CD4-positive, alpha-beta memory T cell (primary cell): ENCODE measurements around the gene BCL2L12. TPM values are rescaled to one million over a fixed set of nuclear protein-coding genes. Genes with fewer than 3 reads are reported as not detected.

Source experiments
- CTCF ChIA-PET: fragments of 350-600 bp; sonication (Branson Sonifier 250); formaldehyde crosslinking; loops from one replicate; lab custom pipeline; 2021; ENCODE audit warnings: inconsistent platforms; ENCODE audit not compliant: partially characterized antibody; lab: Charles Lee
- POLR2A ChIA-PET: fragments of 350-600 bp; sonication (Branson Sonifier 250); formaldehyde crosslinking; loops from one replicate; lab custom pipeline; 2021; ENCODE audit not compliant: partially characterized antibody; lab: Charles Lee
- DNase-seq, 5 donors: peaks; one replicate each; pipeline versions ENCODE4 v3.0.0 to v3.0.0-alpha.2; 2020 to 2022; ENCODE audit warnings: mixed read lengths in 1 of 5
- H3K27ac ChIP-seq: one replicate; pipeline ENCODE4 v1.7.0; 2013; ENCODE audit warnings: low read depth, low read length
- H3K27me3 ChIP-seq: 2 replicates; pipeline ENCODE4 v1.7.0; 2013; ENCODE audit warnings: mild to moderate bottlenecking, low read length, moderate library complexity; ENCODE audit not compliant: insufficient read depth
- H3K36me3 ChIP-seq: 2 replicates; pipeline ENCODE4 v1.7.0; 2013; ENCODE audit warnings: mild to moderate bottlenecking, low read length, moderate library complexity; ENCODE audit not compliant: insufficient read depth
- H3K4me1 ChIP-seq: 2 replicates; pipeline ENCODE4 v1.7.0; 2013; ENCODE audit warnings: mild to moderate bottlenecking, low read length, moderate library complexity; ENCODE audit not compliant: insufficient read depth
- H3K4me3 ChIP-seq, 2 donors: one replicate each; pipeline ENCODE4 v1.7.0; 2013; ENCODE audit warnings: low read length in 2 of 2, mild to moderate bottlenecking in 1 of 2
- H3K9me3 ChIP-seq, 2 donors: one replicate each; pipeline ENCODE4 v1.7.0; 2013; ENCODE audit warnings: low read length in 2 of 2, control low read depth in 1 of 2; ENCODE audit not compliant: control insufficient read depth in 1 of 2
- H3K27ac Mint-ChIP-seq, 7 donors: one replicate each; pipeline ENCODE4 v1.8.0; 2020 to 2021; ENCODE audit warnings: mixed read lengths in 7 of 7, mild to moderate bottlenecking in 6 of 7, inconsistent platforms in 3 of 7, moderate library complexity in 3 of 7
- H3K27me3 Mint-ChIP-seq, 2 donors: one replicate each; pipeline ENCODE4 v1.8.0; 2020 to 2021; ENCODE audit warnings: mixed read lengths in 2 of 2
- H3K36me3 Mint-ChIP-seq, 2 donors: one replicate each; pipeline ENCODE4 v1.8.0; 2020 to 2021; ENCODE audit warnings: mixed read lengths in 2 of 2, inconsistent platforms in 1 of 2, mild to moderate bottlenecking in 1 of 2
- H3K4me1 Mint-ChIP-seq, 4 donors: one replicate each; pipeline ENCODE4 v1.8.0; 2020 to 2021; ENCODE audit warnings: mixed read lengths in 4 of 4, mild to moderate bottlenecking in 1 of 4
- H3K4me3 Mint-ChIP-seq, 8 donors: one replicate each; pipeline ENCODE4 v1.8.0; 2020 to 2021; ENCODE audit warnings: mixed read lengths in 8 of 8, mild to moderate bottlenecking in 7 of 8, moderate library complexity in 6 of 8, inconsistent platforms in 3 of 8
- H3K9me3 Mint-ChIP-seq, 8 donors: one replicate each; pipeline ENCODE4 v1.8.0; 2020 to 2021; ENCODE audit warnings: mixed read lengths in 8 of 8, mild to moderate bottlenecking in 5 of 8, inconsistent platforms in 3 of 8, moderate library complexity in 1 of 8
- intact Hi-C: fragments of 100-400 bp; cut with micrococcal nuclease; formaldehyde crosslinking; loops from one replicate; pipeline ENCODE4 v1.15.1; 2023
- polyA plus RNA-seq, 2 donors: library from polyadenylated mRNA; unstranded; fragments of 300-500 nt; fragmentation: Illumina TruSeq; gene quantifications; one replicate each; pipeline ENCODE4 v1.2.3, GENCODE V29; 2021
- total RNA-seq, 2 experiments: library from RNA; stranded (reverse); gene quantifications; one replicate each; pipeline ENCODE4 v1.2.3, GENCODE V29; 2021

The BCL2L12 gene
- total and polyA plus RNA-seq, 4 experiments from 2014 or later: 16.3 to 22.1 (median 19.5) TPM

DNA sequence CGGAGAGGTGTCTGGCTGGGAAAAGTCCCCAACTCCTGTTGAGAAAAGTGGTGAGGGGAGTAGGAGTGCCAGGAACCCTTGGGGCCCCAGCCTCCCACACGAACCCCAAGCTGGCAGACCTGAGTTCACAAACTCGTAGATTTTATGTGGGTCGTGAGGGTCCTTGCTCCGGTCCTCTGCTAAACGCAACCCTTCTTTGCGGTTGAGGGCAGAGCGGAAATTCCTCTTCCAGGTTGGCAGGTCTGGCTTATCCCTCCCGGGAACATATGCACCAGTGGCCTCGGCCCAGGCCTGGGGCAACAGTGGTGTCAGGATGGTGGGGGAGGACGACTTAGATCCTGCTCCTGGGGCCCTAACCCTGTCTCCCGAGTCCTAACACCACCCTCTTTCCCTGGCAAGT lies 2.5 kb upstream of the BCL2L12 start:
- Mint-ChIP-seq H3K4me3 (peak overlapping the region; percentile 95 to 100 (median 97)), H3K4me1 (peaks cover 19 to 68% (median 37%) of the 10 kb centered on the region in 4 donors), H3K27me3 (no peaks in the 10 kb centered on the region), H3K9me3 (peaks cover 0 to 4% (median 0%) of the 10 kb centered on the region in 8 donors), H3K27ac (peak overlapping the region; percentile 95 to 100 (median 99)), H3K36me3 (peaks cover 7 to 51% of the 10 kb centered on the region in 2 donors)
- Histone ChIP-seq H3K27me3 (no peaks in the 10 kb centered on the region), H3K4me3 (peak overlapping the region in 1 of 2 donors; percentile 99), H3K36me3 (peaks cover 43% of the 10 kb centered on the region), H3K4me1 (peaks cover 37% of the 10 kb centered on the region), H3K27ac (peak overlapping the region; percentile 93), H3K9me3 (no peaks in the 10 kb centered on the region)
- peak in 1 of 5 donors; percentile 36 for DNase-seq
- ChIA-PET POLR2A (interaction anchor here (0.8 to 11.0 kb wide), 18 partner anchors 8 to 1150 kb away, joined by 3 to 146 read pairs (median 7); partner anchors contain the start of genes NOSIP, PRMT1, PRR12 and PRRG2), CTCF (interaction anchor here (1.1 to 3.4 kb wide), 4 partner anchors 9 to 129 kb away, joined by 3 to 15 read pairs (median 8); no protein-coding TSS in a partner anchor)
- intact Hi-C loops: no loop called here

DNA sequence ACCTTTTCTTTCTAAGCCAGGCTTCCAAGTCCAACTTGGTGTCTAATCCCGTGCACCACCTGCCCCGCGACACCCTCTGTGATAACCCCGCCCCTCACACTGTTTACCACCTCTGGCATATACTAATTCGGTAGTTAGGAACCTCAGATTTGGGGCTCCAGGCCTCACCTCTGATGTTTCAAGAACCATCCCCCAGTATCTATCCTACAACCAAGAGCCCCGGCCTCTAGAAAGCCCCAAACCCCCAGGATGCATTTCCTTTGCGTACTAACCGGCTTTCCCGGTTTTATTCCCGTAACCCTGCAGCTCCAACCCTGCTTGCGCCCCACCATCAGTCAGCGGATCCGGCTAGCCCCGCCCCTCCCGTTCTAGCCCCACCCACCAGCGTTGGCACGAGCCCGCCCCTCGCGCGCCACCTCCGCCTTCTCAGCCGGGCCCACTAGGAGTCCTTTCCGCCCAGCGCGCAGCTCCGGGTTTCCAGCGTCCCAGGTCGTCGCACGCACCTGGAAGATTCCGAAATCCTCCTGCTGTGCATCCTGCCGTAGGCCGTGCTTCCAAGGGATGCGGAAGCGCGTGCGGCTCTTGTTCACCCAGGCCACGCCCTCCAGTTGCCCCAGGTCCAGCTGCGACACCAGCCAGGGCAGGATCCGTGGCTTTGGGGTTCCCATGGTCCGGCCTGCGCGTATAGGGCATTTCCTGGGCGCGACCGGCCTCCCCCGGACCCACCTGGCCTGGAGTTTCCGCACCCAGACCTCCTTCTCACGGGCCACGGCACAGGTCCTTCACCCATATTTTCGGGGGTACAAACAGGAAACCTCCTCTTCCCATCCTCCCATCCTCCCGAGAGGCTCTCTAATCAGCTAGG lies 1.3 kb upstream of the BCL2L12 start:
- peaks cover 33% of the 10 kb centered on the region for H3K36me3 ChIP-seq
- H3K27me3 Mint-ChIP-seq: no peaks in the 10 kb centered on the region
- peak overlapping the region; percentile 95 to 100 (median 97) for H3K4me3 Mint-ChIP-seq
- H3K27me3 ChIP-seq: no peaks in the 10 kb centered on the region
- DNase-seq: peak; percentile 85 to 92 (median 88)
- CTCF ChIA-PET: interaction anchor here (0.8 to 3.4 kb wide), 11 partner anchors 8 to 130 kb away, joined by 3 to 15 read pairs (median 4); partner anchors contain the start of genes RRAS and SCAF1
- H3K27ac Mint-ChIP-seq: peak overlapping the region; percentile 95 to 100 (median 99)
- H3K4me1 Mint-ChIP-seq: peaks cover 19 to 65% (median 36%) of the 10 kb centered on the region in 4 donors
- POLR2A ChIA-PET: interaction anchor here (0.7 to 11.0 kb wide), 34 partner anchors 9 to 1151 kb away, joined by 3 to 146 read pairs (median 5); partner anchors contain the start of genes AKT1S1, AP2A1, ATF5 and FUZ
- peaks cover 7 to 42% of the 10 kb centered on the region in 2 donors for H3K36me3 Mint-ChIP-seq
- H3K27ac ChIP-seq: peak overlapping the region; percentile 93
- H3K4me1 ChIP-seq: peaks cover 31% of the 10 kb centered on the region
- H3K9me3 Mint-ChIP-seq: peaks cover 0 to 4% (median 0%) of the 10 kb centered on the region in 8 donors
- peak overlapping the region; percentile 99 for H3K4me3 ChIP-seq
- no peaks in the 10 kb centered on the region for H3K9me3 ChIP-seq
- intact Hi-C loops: loop anchor here (1.0 kb wide), 3 partner anchors 12 to 74 kb away; partner anchors contain the start of gene SCAF1

DNA sequence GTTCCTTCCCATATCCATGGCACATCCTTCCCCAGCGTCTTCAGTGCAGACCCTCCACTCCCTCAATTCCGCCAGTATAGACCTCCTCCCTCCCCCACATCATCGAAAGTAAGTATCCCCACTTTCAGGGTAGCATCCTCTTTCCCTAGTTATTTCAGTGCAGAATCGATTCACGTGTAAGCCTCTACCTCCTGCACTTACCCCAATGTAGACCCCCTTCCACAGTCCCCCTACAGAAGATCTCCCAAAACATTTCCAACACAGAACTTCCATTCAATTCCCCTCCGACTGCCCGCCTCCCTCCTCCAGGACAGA lies 740 bp upstream of the BCL2L12 start:
- H3K27ac Mint-ChIP-seq: peak overlapping the region; percentile 95 to 100 (median 99)
- Histone ChIP-seq H3K4me3 (peak overlapping the region; percentile 99), H3K36me3 (peaks cover 28% of the 10 kb centered on the region), H3K9me3 (no peaks in the 10 kb centered on the region), H3K27me3 (no peaks in the 10 kb centered on the region), H3K27ac (peak overlapping the region; percentile 93), H3K4me1 (peaks cover 31% of the 10 kb centered on the region)
- no peak for DNase-seq
- peaks cover 19 to 61% (median 34%) of the 10 kb centered on the region in 4 donors for H3K4me1 Mint-ChIP-seq
- H3K36me3 Mint-ChIP-seq: peaks cover 6 to 36% of the 10 kb centered on the region in 2 donors
- ChIA-PET POLR2A (interaction anchor here (0.9 to 11.0 kb wide), 29 partner anchors 10 to 264 kb away, joined by 3 to 146 read pairs (median 5); partner anchors contain the start of genes AKT1S1, ATF5, FUZ and NOSIP), CTCF (interaction anchor here (0.8 to 3.4 kb wide), 9 partner anchors 8 to 96 kb away, joined by 3 to 15 read pairs (median 4); partner anchors contain the start of genes RRAS and SCAF1)
- peak overlapping the region; percentile 95 to 100 (median 97) for H3K4me3 Mint-ChIP-seq
- intact Hi-C loops: loop anchor here (1.0 kb wide), 2 partner anchors 23 to 75 kb away; partner anchors contain the start of gene SCAF1
- H3K27me3 Mint-ChIP-seq: no peaks in the 10 kb centered on the region
- peaks cover 0 to 4% (median 0%) of the 10 kb centered on the region in 8 donors for H3K9me3 Mint-ChIP-seq

DNA sequence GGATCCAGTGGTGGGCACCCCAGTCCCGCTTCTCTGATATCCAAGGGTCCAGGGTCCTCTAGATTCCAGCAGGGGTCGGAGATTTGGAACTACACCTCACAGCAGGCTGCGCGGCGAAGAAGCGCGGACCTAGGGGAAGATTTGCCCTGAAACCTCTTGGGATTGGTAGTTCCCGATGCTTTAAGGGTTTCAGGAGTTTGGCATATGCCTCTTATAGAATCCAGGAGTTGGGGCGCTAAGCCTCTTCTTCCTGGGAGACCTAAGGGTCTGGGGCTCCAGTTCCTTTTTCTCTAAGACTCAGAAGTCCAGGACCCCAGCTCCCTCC lies 349 bp downstream of the BCL2L12 start:
- peak overlapping the region; percentile 95 to 100 (median 99) for H3K27ac Mint-ChIP-seq
- peaks cover 19 to 51% (median 31%) of the 10 kb centered on the region in 4 donors for H3K4me1 Mint-ChIP-seq
- peaks cover 31% of the 10 kb centered on the region for H3K4me1 ChIP-seq
- H3K4me3 Mint-ChIP-seq: peak overlapping the region; percentile 95 to 100 (median 97)
- peak overlapping the region; percentile 93 for H3K27ac ChIP-seq
- peaks cover 18% of the 10 kb centered on the region for H3K36me3 ChIP-seq
- intact Hi-C loops: no loop called here
- no peak for DNase-seq
- H3K36me3 Mint-ChIP-seq: peaks cover 0 to 31% of the 10 kb centered on the region in 2 donors
- no peaks in the 10 kb centered on the region for H3K27me3 Mint-ChIP-seq
- POLR2A ChIA-PET: interaction anchor here (1.0 to 11.0 kb wide), 13 partner anchors 11 to 263 kb away, joined by 3 to 146 read pairs (median 10); partner anchors contain the start of genes AKT1S1, ATF5, NOSIP and NUP62
- CTCF ChIA-PET: interaction anchor here (1.2 to 3.4 kb wide), 2 partner anchors 9 to 11 kb away, joined by 3 to 15 read pairs; no protein-coding TSS in a partner anchor
- H3K9me3 ChIP-seq: no peaks in the 10 kb centered on the region
- H3K4me3 ChIP-seq: peak overlapping the region; percentile 25 to 99
- H3K27me3 ChIP-seq: no peaks in the 10 kb centered on the region
- H3K9me3 Mint-ChIP-seq: peaks cover 0 to 4% (median 0%) of the 10 kb centered on the region in 8 donors

DNA sequence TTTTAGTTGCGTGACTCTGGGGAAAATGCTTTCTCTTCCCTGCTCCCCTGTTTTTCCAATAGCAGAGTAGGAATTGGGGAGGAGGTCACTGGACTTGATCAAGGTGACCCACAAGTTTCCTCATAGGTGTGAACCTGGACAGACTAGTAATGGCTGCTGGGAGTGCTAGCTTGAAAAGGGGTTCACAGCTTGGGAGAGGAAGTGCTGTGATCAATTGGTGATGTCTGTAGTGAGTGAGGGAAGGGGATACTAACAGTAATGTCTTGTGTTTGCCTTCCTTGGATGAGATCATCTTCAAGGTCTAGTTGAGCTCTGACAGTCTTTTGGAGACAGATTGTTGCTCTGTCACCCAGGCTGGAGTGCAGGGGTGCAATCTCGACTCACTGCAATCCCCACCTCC lies 1.7 kb downstream of the BCL2L12 start:
- Mint-ChIP-seq H3K4me1 (peaks cover 22 to 48% (median 36%) of the 10 kb centered on the region in 4 donors), H3K36me3 (peaks cover 0 to 23% of the 10 kb centered on the region in 2 donors), H3K4me3 (peak overlapping the region in 5 of 8 donors; percentile 46 to 69 (median 58)), H3K9me3 (peaks cover 0 to 4% (median 0%) of the 10 kb centered on the region in 8 donors), H3K27ac (peak overlapping the region in 3 of 7 donors; percentile 31 to 69 (median 35)), H3K27me3 (no peaks in the 10 kb centered on the region)
- POLR2A ChIA-PET: interaction anchor here (0.7 to 11.0 kb wide), 3 partner anchors 9 to 87 kb away, joined by 4 to 125 read pairs (median 5); partner anchors contain the start of genes NOSIP and PRMT1
- Histone ChIP-seq H3K4me3 (no peak overlapping the region), H3K36me3 (peaks cover 7% of the 10 kb centered on the region), H3K27me3 (no peaks in the 10 kb centered on the region), H3K9me3 (no peaks in the 10 kb centered on the region), H3K27ac (no peak overlapping the region), H3K4me1 (peaks cover 31% of the 10 kb centered on the region)
- DNase-seq: peak in 1 of 5 donors; percentile 13
- intact Hi-C loops: no loop called here
- CTCF ChIA-PET: interaction anchor here (0.9 to 1.6 kb wide), 3 partner anchors 9 to 164 kb away, joined by 3 to 4 read pairs (median 3); no protein-coding TSS in a partner anchor

DNA sequence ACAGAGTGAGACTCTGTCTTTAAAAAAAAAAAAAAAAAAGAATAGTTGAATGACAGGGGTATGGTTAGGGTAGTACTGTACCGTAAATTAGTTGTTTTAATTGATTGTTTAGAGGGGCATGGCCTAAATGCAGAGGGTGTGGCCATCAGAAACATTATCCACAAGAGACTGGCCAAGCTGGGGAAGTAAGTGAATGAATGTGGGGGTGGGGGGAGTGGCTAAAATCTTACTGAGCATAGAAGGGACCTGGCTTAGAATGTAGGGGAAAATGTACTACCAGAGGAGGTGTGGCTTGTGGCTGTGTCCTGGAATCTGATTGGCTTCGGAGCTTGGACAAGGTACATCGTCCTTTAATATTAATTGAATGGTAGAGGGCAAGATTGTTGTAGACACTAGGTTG lies 3.8 kb downstream of the BCL2L12 start:
- peaks cover 16% of the 10 kb centered on the region for H3K4me1 ChIP-seq
- Mint-ChIP-seq H3K36me3 (peaks cover 0 to 11% of the 10 kb centered on the region in 2 donors), H3K4me3 (no peak overlapping the region), H3K27ac (no peak overlapping the region), H3K4me1 (peaks cover 9 to 33% (median 24%) of the 10 kb centered on the region in 4 donors), H3K9me3 (peaks cover 0 to 4% (median 0%) of the 10 kb centered on the region in 8 donors), H3K27me3 (no peaks in the 10 kb centered on the region)
- H3K27me3 ChIP-seq: no peaks in the 10 kb centered on the region
- H3K4me3 ChIP-seq: no peak overlapping the region
- no peak overlapping the region for H3K27ac ChIP-seq
- intact Hi-C loops: no loop called here
- ChIA-PET CTCF (interaction anchor here (3.2 kb wide), 1 partner anchor 104 kb away, joined by 10 read pairs; no protein-coding TSS in a partner anchor), POLR2A (interaction anchor here (1.2 kb wide), 1 partner anchor 89 kb away, joined by 3 read pairs; the partner anchor contains the start of gene NOSIP)
- no peaks in the 10 kb centered on the region for H3K36me3 ChIP-seq
- no peak for DNase-seq
- H3K9me3 ChIP-seq: no peaks in the 10 kb centered on the region
